Islet of Langerhans (tissue), 1 donor: ENCODE results near the gene WDFY2.
"Not testable (repeated sequence)": the region's sequence is repeated elsewhere in the genome, so short reads cannot be mapped to it uniquely, and the experiment has no call there.

Source experiments
- FAIRE-seq: peaks from one replicate; lab custom pipeline; 2011; peaks lifted over from hg19 to GRCh38; lab: Jason Lieb, UNC

Gene WDFY2

GRCh38 chr13:51564671-51565070 lies 19.6 kb upstream of the WDFY2 start:
- FAIRE-seq: no peak

GRCh38 chr13:51569001-51569400 lies 15.3 kb upstream of the WDFY2 start:
- not testable (repeated sequence) for FAIRE-seq

GRCh38 chr13:51576754-51577153 lies 7.5 kb upstream of the WDFY2 start:
- FAIRE-seq: no peak

GRCh38 chr13:51577690-51578089 lies 6.6 kb upstream of the WDFY2 start:
- FAIRE-seq: no peak

- FAIRE-seq: no peak
Observed at GRCh38 chr13:51579676-51580075, 4.6 kb upstream of the WDFY2 start.

GRCh38 chr13:51581148-51581820 lies 3.0 kb upstream of the WDFY2 start:
- FAIRE-seq: no peak

- FAIRE-seq: no peak
Observed at GRCh38 chr13:51583469-51583874, 790 bp upstream of the WDFY2 start.

GRCh38 chr13:51584731-51585672 lies 740 bp downstream of the WDFY2 start:
- peak; percentile 82 for FAIRE-seq

GRCh38 chr13:51585696-51586095 lies 1.4 kb downstream of the WDFY2 start:
- no peak for FAIRE-seq

GRCh38 chr13:51587372-51587771 lies 3.1 kb downstream of the WDFY2 start:
- no peak for FAIRE-seq

GRCh38 chr13:51588406-51588949 lies 4.2 kb downstream of the WDFY2 start:
- FAIRE-seq: no peak

GRCh38 chr13:51589793-51590192 lies 5.5 kb downstream of the WDFY2 start:
- FAIRE-seq: no peak

- no peak for FAIRE-seq
Observed at GRCh38 chr13:51590231-51590970, 6.1 kb downstream of the WDFY2 start.

GRCh38 chr13:51590971-51591627 lies 6.8 kb downstream of the WDFY2 start:
- peak; percentile 17 for FAIRE-seq

GRCh38 chr13:51591938-51592337 lies 7.7 kb downstream of the WDFY2 start:
- not testable (repeated sequence) for FAIRE-seq

- no peak for FAIRE-seq
Observed at GRCh38 chr13:51594432-51594831, 10.2 kb downstream of the WDFY2 start.

- no peak for FAIRE-seq
Observed at GRCh38 chr13:51595416-51595815, 11.2 kb downstream of the WDFY2 start.

- no peak for FAIRE-seq
Observed at GRCh38 chr13:51596541-51596940, 12.3 kb downstream of the WDFY2 start.

GRCh38 chr13:51599444-51600176 lies 15.3 kb downstream of the WDFY2 start:
- FAIRE-seq: no peak

- FAIRE-seq: no peak
Observed at GRCh38 chr13:51600703-51601102, 16.4 kb downstream of the WDFY2 start.
